ENCODE data around the gene CAMTA1. TPM values are rescaled to one million over a fixed set of nuclear protein-coding genes. Genes with fewer than 3 reads are reported as not detected.

The CAMTA1 gene
- total RNA-seq, 6 experiments from 2014 or later = 78.1 to 96.6 (median 86.1) TPM

DNA sequence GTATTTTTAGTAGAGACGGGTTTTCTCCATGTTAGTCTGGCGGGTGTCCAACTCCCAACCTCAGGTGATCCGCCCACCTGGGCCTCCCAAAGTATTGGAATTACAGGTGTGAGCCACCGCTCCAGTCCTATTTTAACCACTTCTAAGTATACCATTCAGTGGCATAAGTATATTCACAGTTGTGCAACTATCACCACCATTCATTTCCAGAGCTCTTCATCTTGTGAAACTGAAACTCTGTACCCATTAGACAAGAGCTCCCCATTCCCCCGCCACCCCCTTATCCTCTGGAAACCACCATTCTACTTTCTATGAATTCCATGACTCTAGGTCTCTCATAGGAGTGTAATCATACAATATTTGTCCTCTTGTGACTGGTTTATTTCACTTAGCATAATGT, 40.2 kb upstream of the CAMTA1 start:
- Mint-ChIP-seq H3K4me3 (no peak overlapping the region), H3K27me3 (ENCODE audit: insufficient read depth) (peaks cover 17% of the 10 kb centered on the region)

GRCh38 chr1:6747674-6748073, 37.6 kb upstream of the CAMTA1 start:
- peaks cover 26% of the 10 kb centered on the region for H3K4me1 Mint-ChIP-seq (ENCODE audit: low read depth)
- H3K4me3 Mint-ChIP-seq = no peak overlapping the region
- peaks cover 4% of the 10 kb centered on the region; the same call in 1 of the 2 replicates for H3K9me3 Mint-ChIP-seq
- H3K27ac Mint-ChIP-seq = no peak overlapping the region
- H3K36me3 Mint-ChIP-seq (ENCODE audit: low read depth) = no peaks in the 10 kb centered on the region
- TF ChIP-seq, protein P1, sequence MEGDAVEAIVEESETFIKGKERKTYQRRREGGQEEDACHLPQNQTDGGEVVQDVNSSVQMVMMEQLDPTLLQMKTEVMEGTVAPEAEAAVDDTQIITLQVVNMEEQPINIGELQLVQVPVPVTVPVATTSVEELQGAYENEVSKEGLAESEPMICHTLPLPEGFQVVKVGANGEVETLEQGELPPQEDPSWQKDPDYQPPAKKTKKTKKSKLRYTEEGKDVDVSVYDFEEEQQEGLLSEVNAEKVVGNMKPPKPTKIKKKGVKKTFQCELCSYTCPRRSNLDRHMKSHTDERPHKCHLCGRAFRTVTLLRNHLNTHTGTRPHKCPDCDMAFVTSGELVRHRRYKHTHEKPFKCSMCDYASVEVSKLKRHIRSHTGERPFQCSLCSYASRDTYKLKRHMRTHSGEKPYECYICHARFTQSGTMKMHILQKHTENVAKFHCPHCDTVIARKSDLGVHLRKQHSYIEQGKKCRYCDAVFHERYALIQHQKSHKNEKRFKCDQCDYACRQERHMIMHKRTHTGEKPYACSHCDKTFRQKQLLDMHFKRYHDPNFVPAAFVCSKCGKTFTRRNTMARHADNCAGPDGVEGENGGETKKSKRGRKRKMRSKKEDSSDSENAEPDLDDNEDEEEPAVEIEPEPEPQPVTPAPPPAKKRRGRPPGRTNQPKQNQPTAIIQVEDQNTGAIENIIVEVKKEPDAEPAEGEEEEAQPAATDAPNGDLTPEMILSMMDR (IDR thresholded peaks at IDR 0.05) = no peak
- no peak for DNase-seq
- peaks cover 25% of the 10 kb centered on the region for H3K27me3 Mint-ChIP-seq (ENCODE audit: insufficient read depth)

More for the DNA sequence above, 40.2 kb upstream of the CAMTA1 start:
- peaks cover 4% of the 10 kb centered on the region; the same call in 1 of the 2 replicates for H3K9me3 Mint-ChIP-seq
- H3K27ac Mint-ChIP-seq = no peak overlapping the region
- H3K36me3 Mint-ChIP-seq (ENCODE audit: low read depth) = no peaks in the 10 kb centered on the region
- TF ChIP-seq, protein P1 (IDR thresholded peaks at IDR 0.05) = no peak
- no peak for DNase-seq
- H3K4me1 Mint-ChIP-seq (ENCODE audit: low read depth) = peaks cover 26% of the 10 kb centered on the region

DNA sequence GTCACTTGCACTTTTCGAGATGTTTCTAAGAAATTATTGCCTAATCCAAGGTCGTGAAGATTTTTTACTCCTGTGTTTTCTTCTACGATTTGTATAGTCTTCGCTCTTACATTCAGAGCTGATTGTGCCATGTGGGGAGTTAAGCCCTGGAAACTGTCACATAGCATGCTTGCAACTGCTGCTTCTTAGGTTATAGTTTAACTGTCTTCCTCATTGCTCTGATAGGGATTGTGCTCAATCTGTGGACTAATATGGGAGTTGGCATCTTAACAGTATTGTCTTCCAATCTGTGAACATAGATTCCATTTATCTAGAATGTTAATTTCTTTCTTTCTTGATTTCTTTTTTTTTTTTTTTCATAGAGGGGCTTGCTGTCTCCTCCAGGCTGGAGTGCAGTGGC, 34.8 kb upstream of the CAMTA1 start:
- TF ChIP-seq, protein P1 (IDR thresholded peaks at IDR 0.05) = no peak
- H3K4me1 Mint-ChIP-seq (ENCODE audit: low read depth) = peaks cover 24% of the 10 kb centered on the region
- H3K9me3 Mint-ChIP-seq = peaks cover 4% of the 10 kb centered on the region; the same call in 1 of the 2 replicates
- H3K4me3 Mint-ChIP-seq = no peak overlapping the region
- peaks cover 25% of the 10 kb centered on the region for H3K27me3 Mint-ChIP-seq (ENCODE audit: insufficient read depth)
- no peak for DNase-seq
- H3K36me3 Mint-ChIP-seq (ENCODE audit: low read depth) = no peaks in the 10 kb centered on the region
- no peak overlapping the region for H3K27ac Mint-ChIP-seq

GRCh38 chr1:6753320-6754140, 31.7 kb upstream of the CAMTA1 start:
- Mint-ChIP-seq H3K4me3 (no peak overlapping the region), H3K9me3 (peaks cover 4% of the 10 kb centered on the region; the same call in 1 of the 2 replicates), H3K27me3 (ENCODE audit: insufficient read depth) (peaks cover 21% of the 10 kb centered on the region), H3K27ac (no peak overlapping the region), H3K36me3 (ENCODE audit: low read depth) (no peaks in the 10 kb centered on the region), H3K4me1 (ENCODE audit: low read depth) (peaks cover 13% of the 10 kb centered on the region)
- TF ChIP-seq, protein P1 (IDR thresholded peaks at IDR 0.05) = no peak
- DNase-seq = peak; percentile 35

- Mint-ChIP-seq H3K36me3 (ENCODE audit: low read depth) (no peaks in the 10 kb centered on the region), H3K4me1 (ENCODE audit: low read depth) (peaks cover 13% of the 10 kb centered on the region), H3K9me3 (no peaks in the 10 kb centered on the region), H3K27ac (no peak overlapping the region), H3K27me3 (ENCODE audit: insufficient read depth) (peaks cover 8% of the 10 kb centered on the region), H3K4me3 (no peak overlapping the region)
- DNase-seq = no peak
- TF ChIP-seq, protein P1 (IDR thresholded peaks at IDR 0.05) = no peak
Observed at GRCh38 chr1:6756457-6756856, 28.8 kb upstream of the CAMTA1 start.
